Measurements from ENCODE around the gene ADD1.

The ADD1 gene

GRCh38 chr4:2804973-2805501 is 38.6 kb upstream of the ADD1 start:
- no peak for DNase-seq (ENCODE audit: low read depth, low spot score)

DNA sequence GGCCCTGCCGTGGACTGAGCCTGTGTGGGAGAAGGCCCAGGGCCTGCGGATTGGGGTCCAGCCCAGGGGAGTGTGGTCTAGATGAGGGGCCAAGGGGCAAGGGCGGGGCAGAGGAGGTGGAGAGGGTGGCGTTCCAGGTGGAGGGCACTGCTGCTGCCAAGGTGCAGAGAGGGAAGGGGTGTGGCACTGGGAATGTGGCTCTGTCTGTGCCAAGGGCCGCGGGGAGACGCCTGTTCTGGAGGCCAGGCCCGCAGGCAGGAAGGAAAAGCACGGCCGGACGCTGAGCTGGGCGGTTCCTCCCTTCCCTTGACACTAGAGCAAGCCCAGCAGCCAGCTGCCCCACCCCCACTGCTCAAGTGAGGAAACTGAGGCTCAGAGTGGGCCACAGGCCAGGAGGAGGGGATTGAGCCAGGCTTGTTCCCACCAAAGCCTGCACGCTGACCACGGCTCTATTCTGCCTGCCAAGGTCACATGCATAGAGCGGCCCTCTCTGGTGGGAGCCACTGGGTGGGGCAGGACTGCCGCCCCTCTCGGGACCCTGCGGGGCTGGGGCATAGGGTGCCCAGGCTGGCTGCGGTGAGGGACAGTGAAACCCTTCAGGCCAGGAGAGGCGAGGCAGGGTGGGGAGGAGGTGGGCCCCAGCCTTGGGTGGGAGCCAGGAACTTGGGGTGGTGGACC is 37.8 kb upstream of the ADD1 start:
- DNase-seq (ENCODE audit: low read depth, low spot score): no peak

- no peak for DNase-seq (ENCODE audit: low read depth, low spot score)
These were observed 37.0 kb upstream of the ADD1 start for GRCh38 chr4:2806390-2807355.

- DNase-seq (ENCODE audit: low read depth, low spot score): no peak
These were observed 36.1 kb upstream of the ADD1 start for GRCh38 chr4:2807571-2807970.

DNA sequence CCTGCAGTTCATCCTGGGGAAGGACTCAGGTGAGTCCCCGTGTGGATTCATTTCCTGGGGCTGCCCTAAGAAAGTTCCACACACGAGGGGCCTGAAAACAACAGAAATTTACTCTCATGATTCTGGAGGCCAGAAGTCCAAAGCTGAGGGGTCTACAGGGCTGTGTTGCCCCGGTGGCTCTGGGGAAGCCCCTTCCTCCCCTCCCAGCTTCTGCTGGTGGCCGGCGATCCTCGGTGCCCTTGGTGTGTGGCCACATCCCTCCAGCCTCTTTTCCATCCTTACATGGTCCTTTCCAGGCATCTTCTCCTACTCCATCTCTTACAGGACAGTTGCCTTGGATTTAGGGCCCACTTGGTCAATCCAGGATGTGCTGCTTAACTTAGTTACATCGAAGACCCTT is 35.6 kb upstream of the ADD1 start:
- DNase-seq (ENCODE audit: low read depth, low spot score): no peak

DNA sequence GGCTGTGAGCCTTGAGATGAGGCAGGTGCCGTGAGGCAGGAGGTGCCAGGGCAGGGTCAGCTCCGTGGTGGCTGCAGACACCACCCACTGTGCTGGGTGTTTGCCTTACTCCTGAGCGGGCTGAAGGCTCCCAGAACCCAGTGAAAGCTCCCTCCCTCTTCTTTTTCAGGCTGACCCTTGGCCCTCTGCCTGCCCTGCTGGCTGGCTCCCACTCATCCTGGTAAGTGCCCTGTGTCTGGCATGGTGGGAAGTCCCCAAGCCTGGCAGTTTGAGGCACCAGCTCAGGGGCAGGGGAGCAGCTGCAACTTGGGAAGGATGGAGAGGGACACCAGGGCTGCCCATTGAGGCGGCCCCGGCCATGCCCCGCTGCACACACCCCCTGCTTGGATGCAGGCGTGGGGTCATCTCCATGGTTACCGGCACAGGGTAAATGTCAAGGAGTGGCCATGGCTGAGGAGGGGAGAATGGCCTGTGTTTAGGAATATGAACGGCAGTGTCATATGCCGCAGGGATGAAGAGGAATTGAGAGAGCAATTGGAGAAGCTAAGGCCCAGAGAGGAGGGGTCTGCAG is 33.9 kb upstream of the ADD1 start:
- DNase-seq (ENCODE audit: low read depth, low spot score): no peak

GRCh38 chr4:2810388-2810787 is 33.3 kb upstream of the ADD1 start:
- DNase-seq (ENCODE audit: low read depth, low spot score): no peak

GRCh38 chr4:2811830-2812611 is 31.6 kb upstream of the ADD1 start:
- DNase-seq (ENCODE audit: low read depth, low spot score): peak; percentile 71

- no peak for DNase-seq (ENCODE audit: low read depth, low spot score)
These were observed 30.9 kb upstream of the ADD1 start for GRCh38 chr4:2812612-2813354.

- no peak for DNase-seq (ENCODE audit: low read depth, low spot score)
These were observed 29.9 kb upstream of the ADD1 start for GRCh38 chr4:2813446-2814405.

DNA sequence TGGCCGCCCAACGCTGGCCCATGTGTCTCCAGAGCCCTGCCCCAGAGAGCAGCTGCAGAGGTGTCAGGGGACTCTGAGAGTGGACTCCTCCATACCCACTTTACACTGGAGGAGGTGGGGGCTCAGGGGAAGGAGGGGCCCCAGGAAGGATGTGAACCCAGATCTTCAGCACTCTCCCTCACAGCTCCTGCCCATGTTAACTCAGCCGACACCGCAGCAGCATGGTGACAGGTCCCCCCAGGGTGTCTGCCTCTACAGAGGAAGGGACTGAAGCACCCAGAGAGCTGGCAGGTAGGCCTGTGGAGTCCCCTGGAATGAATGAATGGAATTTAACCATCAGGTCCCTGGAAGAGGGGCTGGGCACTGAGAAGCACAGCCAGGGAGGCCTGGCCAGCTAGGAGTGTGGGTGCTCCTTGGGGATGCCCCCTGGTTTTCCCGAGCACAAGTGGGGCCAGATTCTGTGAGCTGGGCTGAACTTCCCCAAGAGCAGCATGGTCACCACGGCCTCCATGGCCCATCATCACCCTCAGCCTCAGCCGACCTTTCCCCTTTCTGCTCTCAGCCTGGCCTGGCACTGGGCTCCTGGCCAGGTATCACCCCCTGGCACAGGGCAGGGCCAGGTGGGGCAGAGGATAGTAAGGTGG is 28.9 kb upstream of the ADD1 start:
- no peak for DNase-seq (ENCODE audit: low read depth, low spot score)

DNA sequence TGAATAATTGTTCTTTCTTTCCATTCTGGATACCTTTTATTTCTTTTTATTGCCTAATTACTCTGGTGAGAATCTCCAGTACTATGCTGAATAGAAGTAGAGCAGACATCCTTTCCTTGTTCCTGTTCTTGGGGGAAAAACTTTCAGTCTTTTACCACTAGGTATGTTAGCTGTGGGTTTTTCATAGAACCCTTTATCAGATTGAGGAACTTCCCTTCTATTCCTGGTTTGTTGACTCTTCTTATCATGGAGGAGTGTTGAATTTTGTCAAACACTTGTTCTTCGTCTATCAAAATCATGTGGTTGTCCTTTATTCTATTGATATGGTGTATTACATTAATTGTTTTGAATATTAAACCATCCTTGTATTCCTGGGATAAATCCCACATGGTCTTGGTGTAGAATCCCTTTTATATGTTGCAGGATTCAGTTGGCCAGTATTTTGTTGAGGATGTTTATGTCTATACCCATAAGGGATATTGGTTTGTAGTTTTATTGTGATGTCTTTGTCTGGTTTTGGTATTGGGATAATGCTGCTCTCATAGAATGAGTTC is 27.2 kb upstream of the ADD1 start:
- DNase-seq (ENCODE audit: low read depth, low spot score): no peak

DNA sequence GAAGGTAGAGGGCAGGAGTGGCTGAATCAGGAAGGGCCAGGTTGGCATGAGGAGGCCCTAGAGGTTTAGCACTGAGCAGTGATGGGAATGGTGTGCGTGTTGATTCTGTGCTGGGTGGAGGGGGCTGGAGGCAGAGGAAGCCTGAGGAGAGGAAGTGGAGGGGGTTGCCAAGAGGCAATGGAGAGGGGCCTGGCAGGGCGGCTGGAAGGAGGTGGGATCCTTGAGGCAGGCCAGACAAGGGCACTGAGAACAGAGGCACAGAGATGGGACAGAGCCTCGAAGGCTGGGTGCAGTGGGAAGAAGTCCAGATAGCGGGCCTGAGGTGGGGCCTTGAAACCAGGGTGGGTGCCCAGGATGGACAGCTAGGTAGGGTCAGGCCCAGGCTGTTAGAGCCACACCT is 26.5 kb upstream of the ADD1 start:
- DNase-seq (ENCODE audit: low read depth, low spot score): no peak

- DNase-seq (ENCODE audit: low read depth, low spot score): no peak
These were observed 25.8 kb upstream of the ADD1 start for GRCh38 chr4:2817701-2818350.

DNA sequence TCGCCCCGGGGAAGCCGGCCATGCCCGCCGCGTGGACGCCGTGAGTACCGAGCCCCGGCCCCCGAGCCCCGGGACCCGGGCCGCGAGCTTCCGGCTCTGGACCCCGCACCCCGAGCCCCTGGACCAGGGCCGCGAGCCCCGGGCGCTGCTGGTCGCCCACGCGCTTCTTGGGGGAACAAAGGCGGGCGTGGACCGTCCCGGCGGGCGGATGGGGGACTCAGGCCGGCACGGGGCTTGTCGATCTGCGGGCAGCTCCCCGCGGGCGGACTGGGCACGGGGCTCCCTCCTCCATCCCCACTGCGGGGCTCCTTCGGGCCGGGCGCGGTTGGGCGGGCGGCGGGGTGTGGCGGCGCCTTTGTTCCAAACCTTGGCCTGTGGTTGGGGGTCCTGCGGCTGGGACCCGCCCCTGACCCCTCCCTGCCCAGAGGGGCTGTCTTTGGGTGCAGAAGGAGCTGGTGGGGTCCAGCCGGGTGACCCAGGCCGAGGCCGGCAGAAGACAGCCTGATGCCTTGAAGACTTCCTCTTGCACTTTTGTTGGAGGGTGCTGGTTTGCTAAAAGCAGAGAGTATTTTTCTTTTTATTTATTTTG is 25.2 kb upstream of the ADD1 start:
- DNase-seq (ENCODE audit: low read depth, low spot score): no peak

DNA sequence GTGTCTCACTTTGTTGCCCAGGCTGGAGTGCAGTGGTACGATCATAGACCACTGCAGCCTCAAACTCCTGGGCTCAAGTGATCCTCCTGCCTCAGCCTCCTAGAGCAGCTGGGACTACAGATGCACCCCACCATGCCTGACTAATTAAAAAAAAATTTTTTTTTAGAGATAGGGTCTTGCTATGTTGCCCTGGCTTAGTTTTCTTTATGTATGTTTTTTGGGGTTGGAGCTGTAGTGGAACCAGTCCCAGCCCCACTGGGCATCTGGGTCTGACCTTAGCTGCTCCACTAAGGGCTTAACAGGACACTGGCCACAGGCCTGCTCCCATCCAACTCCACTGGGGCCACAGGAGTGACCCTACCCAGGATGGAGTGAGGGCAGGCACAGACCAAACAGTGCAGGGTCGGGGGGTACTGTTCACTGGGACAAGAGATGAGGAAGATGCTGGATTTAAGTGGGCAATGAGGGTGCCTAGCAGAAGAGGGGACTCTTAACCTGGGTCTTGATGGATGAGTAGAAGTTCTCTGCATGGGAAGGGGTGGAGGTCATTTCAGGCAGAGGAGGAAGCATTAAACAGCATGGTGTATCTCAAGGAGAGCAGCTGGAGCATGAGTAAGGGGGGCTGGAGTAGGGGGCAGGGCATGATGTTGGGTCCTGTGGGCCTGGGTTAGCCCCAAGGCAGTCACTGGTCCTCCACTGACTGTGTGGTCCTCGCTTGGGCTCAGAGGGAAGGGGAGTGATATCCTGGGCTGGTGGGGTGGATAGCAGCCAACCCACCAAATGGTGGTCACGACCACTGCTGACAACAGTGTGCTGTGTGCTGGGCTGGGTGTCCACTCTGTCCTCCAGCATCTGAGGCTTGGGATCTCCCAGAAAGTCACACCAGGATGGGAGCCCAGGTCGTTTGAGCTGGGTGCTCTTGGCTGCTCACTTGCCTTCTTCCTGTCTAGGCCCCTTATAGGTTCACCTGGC is 24.1 kb upstream of the ADD1 start:
- DNase-seq (ENCODE audit: low read depth, low spot score): no peak
